K562 (cell line): ENCODE measurements around the gene SAMD11. TPM values are rescaled to one million over a fixed set of nuclear protein-coding genes. Genes with fewer than 3 reads are reported as not detected.
A peak's percentile ranks its signal among the peaks of the same experiment; 100 is the strongest.

Experiments used
- FOXA3 ChIP-seq, 2 experiments: fragments of 450-650 bp in 1 of 2; sonication (generic) in 1 of 2; formaldehyde crosslinking; IDR thresholded peaks in 1 of 2; conservative IDR thresholded peaks in 1 of 2; 2 replicates each; pipeline versions ENCODE4 v1.4.0 to v1.8.0; 2020 to 2022; ENCODE audit warnings: mild to moderate bottlenecking in 2 of 2, missing genetic modification reagents in 1 of 2
- MBD2 ChIP-seq: sonication (generic); IDR thresholded peaks from 2 replicates; pipeline ENCODE4 v1.6.1; 2016; ENCODE audit warnings: low read depth, borderline replicate concordance
- SLC30A9 ChIP-seq: fragments of 250-450 bp; sonication (Bioruptor Pico); IDR thresholded peaks from 2 replicates; pipeline ENCODE4 v1.8.0; 2022; ENCODE audit warnings: mild to moderate bottlenecking, moderate library complexity
- SMARCC2 ChIP-seq: fragments of 450-650 bp; IDR thresholded peaks from 2 replicates; pipeline ENCODE4 v1.6.1; 2017; ENCODE audit warnings: antibody characterized with exemption, moderate library complexity, mild to moderate bottlenecking, low read depth
- STAG1 ChIP-seq: sonication (generic); formaldehyde crosslinking; IDR thresholded peaks from 2 replicates; pipeline ENCODE4 v1.5.0; 2020; ENCODE audit warnings: missing genetic modification reagents, borderline replicate concordance
- ZNF586 ChIP-seq: fragments of 450-650 bp; formaldehyde crosslinking; conservative IDR thresholded peaks from 2 replicates; pipeline ENCODE4 v1.4.0; 2020; ENCODE audit warnings: mild to moderate bottlenecking, moderate library complexity
- polyA plus RNA-seq, 8 experiments: library from polyadenylated mRNA; depleted of rRNA in 4 of 8; stranded (reverse) in 5 of 8; unstranded in 3 of 8; fragments of >200 nt; fragmentation: Nextera tagmentation in 2 of 8; fragmentation: Illumina TruSeq in 1 of 8; extraction: Ambion mirVana in 2 of 8; extraction: Trizol in 1 of 8; gene quantifications; 2 replicates each; pipeline versions ENCODE4 v1.2.1 to v1.2.3, GENCODE V29; 2011 to 2014; ENCODE audit warnings: inconsistent platforms in 1 of 8, missing spikeins in 1 of 8
- total RNA-seq, 7 experiments: library from RNA; depleted of rRNA in 6 of 7; stranded (reverse); fragments of >200 nt in 6 of 7; fragmentation: Illumina TruSeq in 2 of 7; extraction: Trizol in 2 of 7; gene quantifications; 2 replicates each; pipeline versions ENCODE4 v1.2.1 to v1.2.3, GENCODE V29; 2011 to 2021; ENCODE audit warnings: low replicate concordance in 1 of 7
- TF ChIP-seq, protein P1 (sequence below): fragments of 450-650 bp; IDR thresholded peaks from 2 replicates; pipeline ENCODE4 v1.7.1; 2018; ENCODE audit warnings: mild to moderate bottlenecking, low read depth; ENCODE audit not compliant: partially characterized antibody
- TF ChIP-seq, protein P2 (sequence below): IDR thresholded peaks from 2 replicates; pipeline ENCODE4 v1.6.1; 2014; ENCODE audit warnings: antibody characterized with exemption
- TF ChIP-seq, protein P3 (sequence below): fragments of 450-650 bp; IDR thresholded peaks from 2 replicates; pipeline ENCODE4 v1.6.1; 2017; ENCODE audit warnings: mild to moderate bottlenecking, moderate library complexity
- TF ChIP-seq, protein P4 (sequence below): fragments of 450-650 bp; IDR thresholded peaks from 2 replicates; pipeline ENCODE4 v1.6.1; 2016; ENCODE audit warnings: antibody characterized with exemption
- TF ChIP-seq, protein P5 (sequence below): fragments of 250-450 bp; sonication (Bioruptor Pico); IDR thresholded peaks from 2 replicates; pipeline ENCODE4 v1.8.0; 2022; ENCODE audit warnings: moderate library complexity, mild to moderate bottlenecking, inconsistent platforms

Gene SAMD11
- total and polyA plus RNA-seq, 9 of the 15 experiments (the other 6 are each of a cell fraction or from before 2014, with no cell fraction given): 0.07 to 0.82 (median 0.11) TPM; not detected in 2

DNA sequence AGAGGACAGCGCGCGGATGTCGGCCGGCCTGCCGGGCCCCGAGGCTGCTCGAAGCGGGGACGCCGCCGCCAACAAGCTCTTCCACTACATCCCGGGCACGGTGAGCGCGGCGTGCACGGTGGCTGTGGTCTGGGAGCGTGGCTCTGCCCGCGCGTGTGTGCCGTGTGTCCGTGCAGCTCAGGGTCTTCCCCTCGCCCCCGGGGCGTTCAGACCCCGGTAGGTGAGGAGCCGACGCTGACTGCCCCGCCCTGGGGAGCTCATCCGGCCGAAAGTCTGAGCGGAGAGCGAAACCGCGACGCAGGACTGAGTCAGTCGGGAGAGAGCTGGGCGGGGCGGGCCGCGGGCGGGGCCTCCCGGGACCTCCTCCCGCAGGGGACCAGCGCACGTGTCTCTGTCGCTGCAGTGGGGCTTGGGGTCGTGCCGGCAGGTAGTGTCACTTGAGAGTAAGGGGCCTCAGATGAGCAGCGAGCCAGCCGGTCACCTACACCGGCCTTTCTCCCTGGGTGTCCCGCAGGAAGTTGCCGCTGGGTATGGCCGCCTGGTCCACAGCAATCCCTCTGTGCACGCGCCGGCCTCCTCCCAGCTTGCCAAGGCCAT, 43.1 kb downstream of the SAMD11 start (continued):
- TF ChIP-seq, protein P1, sequence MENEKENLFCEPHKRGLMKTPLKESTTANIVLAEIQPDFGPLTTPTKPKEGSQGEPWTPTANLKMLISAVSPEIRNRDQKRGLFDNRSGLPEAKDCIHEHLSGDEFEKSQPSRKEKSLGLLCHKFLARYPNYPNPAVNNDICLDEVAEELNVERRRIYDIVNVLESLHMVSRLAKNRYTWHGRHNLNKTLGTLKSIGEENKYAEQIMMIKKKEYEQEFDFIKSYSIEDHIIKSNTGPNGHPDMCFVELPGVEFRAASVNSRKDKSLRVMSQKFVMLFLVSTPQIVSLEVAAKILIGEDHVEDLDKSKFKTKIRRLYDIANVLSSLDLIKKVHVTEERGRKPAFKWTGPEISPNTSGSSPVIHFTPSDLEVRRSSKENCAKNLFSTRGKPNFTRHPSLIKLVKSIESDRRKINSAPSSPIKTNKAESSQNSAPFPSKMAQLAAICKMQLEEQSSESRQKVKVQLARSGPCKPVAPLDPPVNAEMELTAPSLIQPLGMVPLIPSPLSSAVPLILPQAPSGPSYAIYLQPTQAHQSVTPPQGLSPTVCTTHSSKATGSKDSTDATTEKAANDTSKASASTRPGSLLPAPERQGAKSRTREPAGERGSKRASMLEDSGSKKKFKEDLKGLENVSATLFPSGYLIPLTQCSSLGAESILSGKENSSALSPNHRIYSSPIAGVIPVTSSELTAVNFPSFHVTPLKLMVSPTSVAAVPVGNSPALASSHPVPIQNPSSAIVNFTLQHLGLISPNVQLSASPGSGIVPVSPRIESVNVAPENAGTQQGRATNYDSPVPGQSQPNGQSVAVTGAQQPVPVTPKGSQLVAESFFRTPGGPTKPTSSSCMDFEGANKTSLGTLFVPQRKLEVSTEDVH: no peak
- TF ChIP-seq SMARCC2 (no peak), MBD2 (peak; percentile 14; the same call in 1 of the 2 replicates), SLC30A9 (no peak), STAG1 (CRISPR knock-in tag) (no peak), ZNF586 (CRISPR knock-in tag) (no peak), FOXA3 (CRISPR knock-in tag; conservative IDR thresholded peaks at IDR 0.05 in 1 of 2, IDR thresholded peaks at IDR 0.05 in 1 of 2) (no peak)
- TF ChIP-seq, protein P2, sequence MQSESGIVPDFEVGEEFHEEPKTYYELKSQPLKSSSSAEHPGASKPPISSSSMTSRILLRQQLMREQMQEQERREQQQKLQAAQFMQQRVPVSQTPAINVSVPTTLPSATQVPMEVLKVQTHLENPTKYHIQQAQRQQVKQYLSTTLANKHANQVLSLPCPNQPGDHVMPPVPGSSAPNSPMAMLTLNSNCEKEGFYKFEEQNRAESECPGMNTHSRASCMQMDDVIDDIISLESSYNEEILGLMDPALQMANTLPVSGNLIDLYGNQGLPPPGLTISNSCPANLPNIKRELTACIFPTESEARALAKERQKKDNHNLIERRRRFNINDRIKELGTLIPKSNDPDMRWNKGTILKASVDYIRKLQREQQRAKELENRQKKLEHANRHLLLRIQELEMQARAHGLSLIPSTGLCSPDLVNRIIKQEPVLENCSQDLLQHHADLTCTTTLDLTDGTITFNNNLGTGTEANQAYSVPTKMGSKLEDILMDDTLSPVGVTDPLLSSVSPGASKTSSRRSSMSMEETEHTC: no peak
- TF ChIP-seq, protein P3, sequence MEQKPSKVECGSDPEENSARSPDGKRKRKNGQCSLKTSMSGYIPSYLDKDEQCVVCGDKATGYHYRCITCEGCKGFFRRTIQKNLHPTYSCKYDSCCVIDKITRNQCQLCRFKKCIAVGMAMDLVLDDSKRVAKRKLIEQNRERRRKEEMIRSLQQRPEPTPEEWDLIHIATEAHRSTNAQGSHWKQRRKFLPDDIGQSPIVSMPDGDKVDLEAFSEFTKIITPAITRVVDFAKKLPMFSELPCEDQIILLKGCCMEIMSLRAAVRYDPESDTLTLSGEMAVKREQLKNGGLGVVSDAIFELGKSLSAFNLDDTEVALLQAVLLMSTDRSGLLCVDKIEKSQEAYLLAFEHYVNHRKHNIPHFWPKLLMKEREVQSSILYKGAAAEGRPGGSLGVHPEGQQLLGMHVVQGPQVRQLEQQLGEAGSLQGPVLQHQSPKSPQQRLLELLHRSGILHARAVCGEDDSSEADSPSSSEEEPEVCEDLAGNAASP: no peak
- TF ChIP-seq, protein P4, sequence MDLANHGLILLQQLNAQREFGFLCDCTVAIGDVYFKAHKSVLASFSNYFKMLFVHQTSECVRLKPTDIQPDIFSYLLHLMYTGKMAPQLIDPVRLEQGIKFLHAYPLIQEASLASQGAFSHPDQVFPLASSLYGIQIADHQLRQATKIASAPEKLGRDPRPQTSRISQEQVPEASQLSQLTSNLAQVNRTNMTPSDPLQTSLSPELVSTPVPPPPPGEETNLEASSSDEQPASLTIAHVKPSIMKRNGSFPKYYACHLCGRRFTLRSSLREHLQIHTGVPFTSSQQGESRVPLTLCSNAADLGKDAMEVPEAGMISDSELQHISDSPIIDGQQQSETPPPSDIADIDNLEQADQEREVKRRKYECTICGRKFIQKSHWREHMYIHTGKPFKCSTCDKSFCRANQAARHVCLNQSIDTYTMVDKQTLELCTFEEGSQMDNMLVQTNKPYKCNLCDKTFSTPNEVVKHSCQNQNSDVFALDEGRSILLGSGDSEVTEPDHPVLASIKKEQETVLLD: no peak
- TF ChIP-seq, protein P5, sequence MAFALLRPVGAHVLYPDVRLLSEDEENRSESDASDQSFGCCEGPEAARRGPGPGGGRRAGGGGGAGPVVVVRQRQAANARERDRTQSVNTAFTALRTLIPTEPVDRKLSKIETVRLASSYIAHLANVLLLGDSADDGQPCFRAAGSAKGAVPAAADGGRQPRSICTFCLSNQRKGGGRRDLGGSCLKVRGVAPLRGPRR (CRISPR knock-in tag): no peak
- TF ChIP-seq, all 486 proteins: peak for 81
